ENCODE data around the gene KRTAP10-8.

The KRTAP10-8 gene

GRCh38 chr21:44601596-44602462 is 10.1 kb upstream of the KRTAP10-8 start:
- no peak for TF ChIP-seq CTCF (IDR thresholded peaks at IDR 0.05)
- Histone ChIP-seq H3K27me3 (peaks cover 0 to 30% of the 10 kb centered on the region in 2 donors), H3K4me3 (no peak overlapping the region), H3K36me3 (no peaks in the 10 kb centered on the region), H3K9me3 (peaks cover 0 to 5% (median 0%) of the 10 kb centered on the region in 3 donors), H3K4me1 (no peaks in the 10 kb centered on the region), H3K27ac (no peak overlapping the region)
- intact Hi-C loops (cut with DNase I; ENCODE audit: low total_unique reads), result no loop called here
- DNase-seq, result no peak

- intact Hi-C loops (cut with DNase I; ENCODE audit: low total_unique reads), result no loop called here
- no peak overlapping the region for H3K27ac ChIP-seq
Observed at GRCh38 chr21:44602463-44602850, 9.4 kb upstream of the KRTAP10-8 start.

GRCh38 chr21:44603109-44603875 is 8.6 kb upstream of the KRTAP10-8 start:
- no peak for DNase-seq
- Histone ChIP-seq H3K27ac (no peak overlapping the region), H3K4me3 (no peak overlapping the region), H3K27me3 (peaks cover 0 to 30% of the 10 kb centered on the region in 2 donors), H3K36me3 (no peaks in the 10 kb centered on the region), H3K4me1 (no peaks in the 10 kb centered on the region), H3K9me3 (peaks cover 0 to 5% (median 0%) of the 10 kb centered on the region in 3 donors)
- intact Hi-C loops (cut with DNase I; ENCODE audit: low total_unique reads), result no loop called here
- no peak for TF ChIP-seq CTCF (IDR thresholded peaks at IDR 0.05)

More at GRCh38 chr21:44602463-44602850, 9.4 kb upstream of the KRTAP10-8 start:
- H3K36me3 ChIP-seq, result no peaks in the 10 kb centered on the region
- peaks cover 0 to 5% (median 0%) of the 10 kb centered on the region in 3 donors for H3K9me3 ChIP-seq
- peaks cover 0 to 30% of the 10 kb centered on the region in 2 donors for H3K27me3 ChIP-seq
- no peak for DNase-seq
- no peak overlapping the region for H3K4me3 ChIP-seq
- no peak for TF ChIP-seq CTCF (IDR thresholded peaks at IDR 0.05)
- H3K4me1 ChIP-seq, result no peaks in the 10 kb centered on the region

GRCh38 chr21:44603911-44604310 is 8.0 kb upstream of the KRTAP10-8 start:
- intact Hi-C loops (cut with DNase I; ENCODE audit: low total_unique reads), result no loop called here
- H3K27me3 ChIP-seq, result peaks cover 0 to 30% of the 10 kb centered on the region in 2 donors
- no peak for DNase-seq
- TF ChIP-seq CTCF (IDR thresholded peaks at IDR 0.05), result no peak
- H3K36me3 ChIP-seq, result no peaks in the 10 kb centered on the region
- no peak overlapping the region for H3K4me3 ChIP-seq
- no peak overlapping the region for H3K27ac ChIP-seq
- peaks cover 0 to under 1% (median under 1%) of the 10 kb centered on the region in 3 donors for H3K9me3 ChIP-seq
- H3K4me1 ChIP-seq, result no peaks in the 10 kb centered on the region

- no peak for DNase-seq
- TF ChIP-seq CTCF (IDR thresholded peaks at IDR 0.05), result no peak
- intact Hi-C loops (cut with DNase I; ENCODE audit: low total_unique reads), result no loop called here
- Histone ChIP-seq H3K27ac (no peak overlapping the region), H3K36me3 (no peaks in the 10 kb centered on the region), H3K4me3 (no peak overlapping the region), H3K4me1 (no peaks in the 10 kb centered on the region), H3K9me3 (peaks cover 0 to 18% (median 17%) of the 10 kb centered on the region in 3 donors), H3K27me3 (peaks cover 0 to 26% of the 10 kb centered on the region in 2 donors)
Observed at GRCh38 chr21:44606495-44606894, 5.4 kb upstream of the KRTAP10-8 start.
